Mesenchymal stem cell (in vitro differentiated cells and primary cell): ENCODE results near the gene SCPEP1.
"Not testable (repeated sequence)": the region's sequence is repeated elsewhere in the genome, so short reads cannot be mapped to it uniquely, and the experiment has no call there.

Source experiments
- DNase-seq: peaks from one replicate; pipeline ENCODE4 v3.0.0-alpha.2; 2013
- H2AFZ ChIP-seq: one replicate; pipeline ENCODE4 v1.6.1; 2013; ENCODE audit warnings: low read depth, mild to moderate bottlenecking, control low read depth, inconsistent platforms, low read length, moderate library complexity
- H2AK5ac ChIP-seq: 2 replicates; pipeline ENCODE4 v1.6.1; 2013; ENCODE audit warnings: low read length, moderate library complexity, mild to moderate bottlenecking, inconsistent platforms; ENCODE audit not compliant: severe bottlenecking
- H2BK120ac ChIP-seq: one replicate; pipeline ENCODE4 v1.6.1; 2013; ENCODE audit warnings: low read depth, mild to moderate bottlenecking, inconsistent platforms, low read length, moderate library complexity
- H2BK12ac ChIP-seq, 2 experiments: one replicate each; pipeline ENCODE4 v1.6.1; 2013; ENCODE audit warnings: inconsistent platforms in 2 of 2, low read length in 2 of 2, mild to moderate bottlenecking in 2 of 2, moderate library complexity in 2 of 2, control low read depth in 1 of 2
- H2BK15ac ChIP-seq: one replicate; pipeline ENCODE4 v1.6.1; 2013; ENCODE audit warnings: mild to moderate bottlenecking, low read depth, inconsistent platforms; ENCODE audit not compliant: poor library complexity, severe bottlenecking
- H2BK5ac ChIP-seq: 2 replicates; pipeline ENCODE4 v1.6.1; 2013; ENCODE audit warnings: low read depth, mild to moderate bottlenecking, low read length, control low read depth, inconsistent platforms; ENCODE audit not compliant: poor library complexity, severe bottlenecking
- H3K14ac ChIP-seq, 2 experiments: one replicate each; pipeline ENCODE4 v1.6.1; 2013; ENCODE audit warnings: inconsistent platforms in 2 of 2, low read length in 2 of 2, control low read depth in 1 of 2, mild to moderate bottlenecking in 1 of 2, moderate library complexity in 1 of 2
- H3K18ac ChIP-seq, 2 experiments: one replicate each; pipeline ENCODE4 v1.6.1; 2013; ENCODE audit warnings: inconsistent platforms in 2 of 2, low read length in 2 of 2, control low read depth in 1 of 2, low read depth in 1 of 2, mild to moderate bottlenecking in 1 of 2
- H3K23ac ChIP-seq, 2 experiments: one replicate each; pipeline ENCODE4 v1.6.1; 2013; ENCODE audit warnings: inconsistent platforms in 2 of 2, low read length in 2 of 2, mild to moderate bottlenecking in 2 of 2, moderate library complexity in 2 of 2, control low read depth in 1 of 2
- H3K27ac ChIP-seq: 2 replicates; pipeline ENCODE4 v1.5.1; 2013; ENCODE audit warnings: mild to moderate bottlenecking, moderate library complexity, low read length, control low read depth, inconsistent platforms; ENCODE audit not compliant: poor library complexity, severe bottlenecking
- H3K27me3 ChIP-seq, 2 experiments: 2 replicates each; pipeline versions ENCODE4 v1.6.1 to v1.7.0; 2013; ENCODE audit warnings: low read length in 2 of 2, mild to moderate bottlenecking in 2 of 2, moderate library complexity in 2 of 2, control low read depth in 1 of 2, inconsistent platforms in 1 of 2; ENCODE audit not compliant: control insufficient read depth in 1 of 2, insufficient read depth in 1 of 2
- H3K36me3 ChIP-seq, 2 experiments: 2 replicates each; pipeline versions ENCODE4 v1.6.1 to v1.7.0; 2013; ENCODE audit warnings: low read length in 2 of 2, control low read depth in 1 of 2, inconsistent platforms in 1 of 2, low read depth in 1 of 2, mild to moderate bottlenecking in 1 of 2; ENCODE audit not compliant: insufficient read depth in 2 of 2, control insufficient read depth in 1 of 2
- H3K4ac ChIP-seq, 2 experiments: one replicate each; pipeline ENCODE4 v1.6.1; 2013; ENCODE audit warnings: inconsistent platforms in 2 of 2, low read length in 2 of 2, mild to moderate bottlenecking in 2 of 2, moderate library complexity in 2 of 2, control low read depth in 1 of 2, low read depth in 1 of 2
- H3K4me1 ChIP-seq: 2 replicates; pipeline ENCODE4 v1.6.1; 2013; ENCODE audit warnings: low read depth, low read length, control low read depth; ENCODE audit not compliant: control insufficient read depth, insufficient read depth
- H3K4me2 ChIP-seq: 2 replicates; pipeline ENCODE4 v1.6.1; 2013; ENCODE audit warnings: low read length, mild to moderate bottlenecking, inconsistent platforms; ENCODE audit not compliant: poor library complexity, severe bottlenecking
- H3K4me3 ChIP-seq, 2 experiments: 2 replicates each; pipeline versions ENCODE4 v1.5.1 to v1.7.0; 2013; ENCODE audit warnings: low read length in 2 of 2, mild to moderate bottlenecking in 2 of 2, control low read depth in 1 of 2, low read depth in 1 of 2; ENCODE audit not compliant: insufficient read depth in 1 of 2
- H3K79me1 ChIP-seq: replicated peaks from 2 replicates; pipeline ENCODE4 v1.6.1; 2013; ENCODE audit warnings: mild to moderate bottlenecking, control low read depth, low read length, inconsistent platforms; ENCODE audit not compliant: poor library complexity, severe bottlenecking
- H3K9ac ChIP-seq: 2 replicates; pipeline ENCODE4 v1.7.0; 2013; ENCODE audit warnings: mild to moderate bottlenecking, low read length, moderate library complexity
- H3K9me3 ChIP-seq: 2 replicates; pipeline ENCODE4 v1.7.0; 2013; ENCODE audit warnings: mild to moderate bottlenecking, low read length; ENCODE audit not compliant: control insufficient read depth
- H4K8ac ChIP-seq: one replicate; pipeline ENCODE4 v1.6.1; 2013; ENCODE audit warnings: inconsistent platforms, mild to moderate bottlenecking, low read length, moderate library complexity
- H4K91ac ChIP-seq: one replicate; pipeline ENCODE4 v1.6.1; 2013; ENCODE audit warnings: mild to moderate bottlenecking, low read length, inconsistent platforms
- WGBS: methylation state at CpG from one replicate; pipeline ENCODE4 v1.1.7; 2013; ENCODE audit warnings: mixed read lengths; 5-methylcytosine and 5-hydroxymethylcytosine counted together

The SCPEP1 gene

GRCh38 chr17:56978441-56979090 is 635 bp downstream of the SCPEP1 start:
- Histone ChIP-seq H2AK5ac (no peak overlapping the region), H3K9me3 (no peaks in the 10 kb centered on the region)
- 77% methylated on average over 8 of the region's 11 CpGs for WGBS

DNA sequence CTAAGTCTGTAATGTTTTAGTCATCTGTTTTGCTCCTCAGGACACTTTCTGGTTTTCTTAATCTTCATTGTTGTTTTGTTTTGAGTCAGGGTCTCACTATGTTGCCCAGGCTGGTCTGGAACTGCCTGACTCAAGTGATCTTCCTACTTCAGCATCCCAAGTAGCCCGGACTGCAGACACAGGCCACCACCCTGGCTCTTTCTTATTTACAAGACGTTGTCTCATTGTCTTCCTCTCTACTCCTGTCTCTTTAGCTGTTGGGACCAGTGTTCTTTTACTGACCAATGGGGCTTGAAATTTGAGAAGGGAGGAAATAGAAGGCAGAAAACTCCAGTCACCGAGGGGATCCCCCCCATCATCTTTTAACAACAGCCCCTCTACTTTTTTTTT is 1.2 kb downstream of the SCPEP1 start:
- Histone ChIP-seq H3K23ac (no peak overlapping the region), H3K9me3 (no peaks in the 10 kb centered on the region), H3K4ac (no peak overlapping the region), H3K27ac (no peak overlapping the region), H2AFZ (no peak overlapping the region), H3K4me2 (no peak overlapping the region), H2AK5ac (no peak overlapping the region), H2BK120ac (no peak overlapping the region), H2BK12ac (no peak overlapping the region), H3K9ac (peak overlapping the region; percentile 82), H3K4me1 (peaks cover 2% of the 10 kb centered on the region), H4K91ac (no peak overlapping the region), H3K36me3 (peaks cover 0 to 18% of the 10 kb centered on the region in 2 experiments), H3K18ac (no peak overlapping the region), H4K8ac (no peak overlapping the region), H3K27me3 (peaks cover 0 to 8% of the 10 kb centered on the region in 2 experiments), H2BK5ac (no peak overlapping the region), H3K4me3 (peak overlapping the region in 1 of 2 experiments; percentile 85), H2BK15ac (no peak overlapping the region), H3K14ac (no peak overlapping the region), H3K79me1 (peaks cover 5% of the 10 kb centered on the region)
- 91% methylated on average over 1 of the region's 3 CpGs for WGBS
- DNase-seq: peak; percentile 3

More at GRCh38 chr17:56978441-56979090, 635 bp downstream of the SCPEP1 start:
- H4K91ac ChIP-seq: no peak overlapping the region
- peaks cover 0 to 18% of the 10 kb centered on the region in 2 experiments for H3K36me3 ChIP-seq
- H3K27ac ChIP-seq: no peak overlapping the region
- H3K23ac ChIP-seq: no peak overlapping the region
- no peak overlapping the region for H4K8ac ChIP-seq
- no peak overlapping the region for H3K4ac ChIP-seq
- DNase-seq: peak; percentile 22
- peak overlapping the region; percentile 82 for H3K9ac ChIP-seq
- no peak overlapping the region for H2AFZ ChIP-seq
- H3K18ac ChIP-seq: no peak overlapping the region
- H2BK5ac ChIP-seq: no peak overlapping the region
- no peak overlapping the region for H2BK12ac ChIP-seq
- H3K14ac ChIP-seq: no peak overlapping the region
- H3K4me1 ChIP-seq: peaks cover 2% of the 10 kb centered on the region
- peaks cover 5% of the 10 kb centered on the region for H3K79me1 ChIP-seq
- peaks cover 0 to 8% of the 10 kb centered on the region in 2 experiments for H3K27me3 ChIP-seq
- H3K4me3 ChIP-seq: peak overlapping the region in 1 of 2 experiments; percentile 85
- no peak overlapping the region for H2BK120ac ChIP-seq
- peak overlapping the region; percentile 94 for H3K4me2 ChIP-seq
- H2BK15ac ChIP-seq: no peak overlapping the region

- not testable (repeated sequence) for H2BK120ac ChIP-seq, H3K27me3 ChIP-seq, H4K8ac ChIP-seq, H3K27ac ChIP-seq, H2AK5ac ChIP-seq, H2AFZ ChIP-seq, H3K9ac ChIP-seq, DNase-seq, H3K4me3 ChIP-seq, H3K14ac ChIP-seq, H3K18ac ChIP-seq, H2BK5ac ChIP-seq, H3K79me1 ChIP-seq, H3K4ac ChIP-seq, H2BK15ac ChIP-seq, H2BK12ac ChIP-seq, H3K9me3 ChIP-seq, H3K23ac ChIP-seq, H3K4me1 ChIP-seq, H3K4me2 ChIP-seq, H4K91ac ChIP-seq
- H3K36me3 ChIP-seq: peaks cover 3 to 30% of the 10 kb centered on the region in 2 experiments
- 98% methylated on average over 4 of the region's 12 CpGs for WGBS
Measured at GRCh38 chr17:56980526-56980925, 2.6 kb downstream of the SCPEP1 start.

- H3K4me1 ChIP-seq: peaks cover 2% of the 10 kb centered on the region
- no peak overlapping the region for H2BK12ac ChIP-seq
- H3K9me3 ChIP-seq: no peaks in the 10 kb centered on the region
- peaks cover 7% of the 10 kb centered on the region for H3K79me1 ChIP-seq
- no peak overlapping the region for H3K18ac ChIP-seq
- H2BK120ac ChIP-seq: no peak overlapping the region
- H2BK15ac ChIP-seq: no peak overlapping the region
- H2BK5ac ChIP-seq: no peak overlapping the region
- WGBS: 95% methylated on average over 8 of the region's 8 CpGs
- H3K4me2 ChIP-seq: no peak overlapping the region
- H3K23ac ChIP-seq: no peak overlapping the region
- H3K4ac ChIP-seq: no peak overlapping the region
- H4K8ac ChIP-seq: no peak overlapping the region
- no peaks in the 10 kb centered on the region for H3K27me3 ChIP-seq
- H2AFZ ChIP-seq: no peak overlapping the region
- H4K91ac ChIP-seq: no peak overlapping the region
- peaks cover 10 to 44% of the 10 kb centered on the region in 2 experiments for H3K36me3 ChIP-seq
- H3K27ac ChIP-seq: no peak overlapping the region
- no peak overlapping the region for H3K4me3 ChIP-seq
- no peak overlapping the region for H2AK5ac ChIP-seq
- no peak overlapping the region for H3K9ac ChIP-seq
- DNase-seq: no peak
- no peak overlapping the region for H3K14ac ChIP-seq
Measured at GRCh38 chr17:56982312-56982711, 4.4 kb downstream of the SCPEP1 start.
